Stimulated activated CD8-positive, alpha-beta memory T cell treated with anti-CD3 and anti-CD28 coated beads, Interleukin-4, amount 100 ng/mL, for 1 hour (primary cell): Measurements from ENCODE around the gene KIAA0753.
A peak's percentile ranks its signal among the peaks of the same experiment; 100 is the strongest.
"Not testable (repeated sequence)": the region's sequence is repeated elsewhere in the genome, so short reads cannot be mapped to it uniquely, and the experiment has no call there.

ENCODE experiments used
- DNase-seq, 2 donors: peaks; one replicate each; pipeline ENCODE4 v3.0.0-alpha.2; 2020; ENCODE audit warnings: low read depth in 2 of 2, low spot score in 1 of 2

The KIAA0753 gene

DNA sequence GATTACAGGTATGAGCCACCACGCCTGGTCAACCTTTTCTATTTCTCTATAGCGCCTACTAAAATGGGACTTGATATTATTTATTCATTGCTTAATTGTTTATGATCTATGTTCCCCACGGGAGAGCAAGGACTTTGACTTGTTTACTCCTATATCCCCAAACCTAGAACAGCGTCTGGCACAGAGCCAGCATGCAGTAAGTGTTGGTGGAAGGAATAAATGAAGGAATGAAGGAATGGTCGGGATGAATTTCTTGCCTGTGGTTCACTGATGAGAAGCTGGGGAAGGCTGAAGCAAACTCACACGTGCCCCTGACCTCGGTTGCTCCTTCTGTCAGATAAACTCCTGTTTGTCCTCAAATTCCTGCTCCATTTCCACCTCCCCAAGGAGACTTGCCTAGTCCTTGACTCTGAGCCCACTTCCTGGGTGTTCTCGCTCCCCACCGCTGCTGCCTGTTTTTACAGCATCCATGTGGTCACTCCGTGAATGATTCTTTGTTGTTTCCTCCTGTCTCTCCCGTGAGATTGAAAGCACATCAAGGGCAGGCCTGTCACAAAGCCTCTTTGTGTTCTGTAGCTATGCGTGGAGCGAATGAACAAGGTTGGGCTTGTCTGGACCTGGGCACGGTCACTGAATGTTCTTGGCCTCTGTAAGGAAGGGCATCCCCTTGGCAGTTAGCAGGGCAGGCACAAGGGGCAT is 28.4 kb upstream of the KIAA0753 start:
- no peak for DNase-seq

DNA sequence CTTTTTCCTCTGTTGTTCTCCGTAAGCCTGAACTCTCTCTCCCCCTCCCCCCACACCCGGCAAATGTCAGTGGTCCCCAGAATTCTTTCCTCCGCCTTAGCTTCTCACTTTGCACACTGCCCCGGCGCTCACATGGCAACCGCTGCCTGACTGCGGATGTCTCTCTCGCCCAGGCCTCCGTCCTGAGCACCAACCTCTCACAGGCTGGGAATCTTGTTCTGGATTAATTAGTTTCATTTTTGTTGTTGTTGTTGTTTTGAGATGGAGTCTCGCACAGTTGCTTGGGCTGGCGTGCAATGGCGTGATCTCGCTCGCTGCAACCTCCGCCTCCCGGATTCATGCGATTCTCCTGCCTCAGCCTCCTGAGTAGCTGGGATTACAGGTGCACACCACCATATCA is 27.7 kb upstream of the KIAA0753 start:
- DNase-seq = no peak

DNA sequence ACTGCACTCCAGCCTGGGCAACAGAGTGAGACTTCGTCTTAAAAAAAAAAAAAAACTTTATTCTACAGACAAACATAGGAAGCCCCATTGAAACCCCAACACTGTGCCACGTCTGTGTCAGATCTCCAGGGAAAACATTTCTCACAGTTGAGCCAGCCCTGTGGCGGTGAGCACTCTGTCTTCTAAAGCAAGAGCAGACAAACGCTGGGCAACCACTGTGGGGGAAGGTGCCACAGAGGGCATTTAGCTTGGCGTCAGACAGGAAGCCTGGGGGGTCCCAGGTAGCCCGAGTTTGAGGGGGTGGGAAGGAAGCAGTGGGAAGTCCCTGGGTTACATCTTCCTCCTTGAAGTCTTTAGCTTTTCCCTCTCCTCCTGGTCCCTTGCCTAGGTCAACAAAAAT is 27.0 kb upstream of the KIAA0753 start:
- DNase-seq = no peak

DNA sequence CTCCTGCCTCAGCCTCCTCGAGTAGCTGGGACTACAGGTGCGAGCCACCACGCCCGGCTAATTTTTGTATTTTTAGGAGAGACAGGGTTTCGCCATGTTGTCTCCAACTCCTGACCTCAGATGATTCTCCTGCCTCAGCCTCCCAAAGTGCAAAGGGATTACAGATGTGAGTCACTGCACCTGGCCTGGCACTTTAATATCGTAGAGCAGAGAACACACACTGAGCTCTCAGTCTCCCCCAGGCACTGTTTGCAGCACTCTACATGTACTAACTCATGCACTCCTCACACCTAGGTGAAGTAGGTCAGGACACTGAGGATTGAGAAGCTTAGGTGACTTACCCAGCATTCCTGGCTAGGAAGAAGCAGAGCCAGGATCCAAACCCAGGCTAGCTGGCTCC is 26.0 kb upstream of the KIAA0753 start:
- DNase-seq = no peak

DNA sequence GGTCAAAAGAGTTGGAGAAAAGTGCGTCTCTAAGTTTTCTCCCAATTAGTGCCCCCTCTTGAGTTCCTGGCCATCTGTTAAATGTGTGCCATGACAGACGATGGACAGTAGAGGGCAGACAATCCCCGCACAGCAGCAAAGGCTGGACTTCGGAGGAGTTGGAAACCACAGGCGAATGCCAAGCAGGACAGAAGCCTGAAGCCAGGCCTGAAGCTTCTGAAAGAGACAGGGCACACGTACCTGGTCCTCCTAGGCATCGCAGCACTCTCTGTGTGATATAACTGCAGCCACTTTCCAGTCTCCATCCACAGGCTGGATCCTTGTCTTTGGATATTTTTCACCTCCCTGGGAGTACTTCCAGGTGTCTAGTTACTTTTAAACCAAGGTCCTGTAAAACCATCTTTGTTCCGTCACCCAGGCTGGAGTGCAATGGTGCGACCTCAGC is 25.6 kb upstream of the KIAA0753 start:
- no peak for DNase-seq

DNA sequence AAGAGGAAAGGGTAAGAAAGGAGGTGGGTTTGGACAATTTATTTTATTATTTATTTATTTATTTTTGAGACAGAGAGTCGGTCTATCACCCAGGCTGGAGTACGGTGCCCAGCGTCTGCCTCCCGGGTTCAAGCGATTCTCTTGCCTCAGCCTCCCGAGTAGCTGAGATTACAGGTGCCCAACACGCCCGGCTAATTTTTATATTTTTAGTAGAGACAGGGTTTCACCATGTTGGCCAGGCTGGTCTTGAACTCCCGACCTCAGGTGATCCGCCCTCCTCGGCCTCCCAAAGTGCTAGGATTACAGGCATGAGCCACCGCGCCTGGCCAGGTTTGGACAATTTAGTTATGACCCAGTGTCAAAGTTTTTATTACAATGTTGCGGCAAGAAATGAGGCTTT is 22.7 kb upstream of the KIAA0753 start:
- not testable (repeated sequence) for DNase-seq

DNA sequence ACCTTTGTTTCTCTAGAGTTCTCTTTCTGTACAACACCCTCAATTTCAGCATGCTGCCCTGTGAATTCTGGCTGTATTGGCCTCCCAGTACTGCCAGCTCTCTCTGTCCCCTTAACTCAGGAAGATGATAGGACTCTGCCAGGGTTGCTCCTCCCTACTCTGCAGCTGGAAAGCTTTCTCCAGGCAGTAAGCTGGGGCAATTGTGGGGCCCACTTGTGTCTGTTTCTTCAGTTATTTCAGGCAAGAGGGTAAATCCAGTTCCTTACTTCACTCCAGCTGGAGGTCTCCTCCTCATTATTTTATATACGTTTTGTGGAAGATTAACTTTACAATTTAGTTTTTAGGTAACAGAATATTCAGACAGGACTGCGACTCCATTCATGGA is 20.9 kb upstream of the KIAA0753 start:
- no peak for DNase-seq

DNA sequence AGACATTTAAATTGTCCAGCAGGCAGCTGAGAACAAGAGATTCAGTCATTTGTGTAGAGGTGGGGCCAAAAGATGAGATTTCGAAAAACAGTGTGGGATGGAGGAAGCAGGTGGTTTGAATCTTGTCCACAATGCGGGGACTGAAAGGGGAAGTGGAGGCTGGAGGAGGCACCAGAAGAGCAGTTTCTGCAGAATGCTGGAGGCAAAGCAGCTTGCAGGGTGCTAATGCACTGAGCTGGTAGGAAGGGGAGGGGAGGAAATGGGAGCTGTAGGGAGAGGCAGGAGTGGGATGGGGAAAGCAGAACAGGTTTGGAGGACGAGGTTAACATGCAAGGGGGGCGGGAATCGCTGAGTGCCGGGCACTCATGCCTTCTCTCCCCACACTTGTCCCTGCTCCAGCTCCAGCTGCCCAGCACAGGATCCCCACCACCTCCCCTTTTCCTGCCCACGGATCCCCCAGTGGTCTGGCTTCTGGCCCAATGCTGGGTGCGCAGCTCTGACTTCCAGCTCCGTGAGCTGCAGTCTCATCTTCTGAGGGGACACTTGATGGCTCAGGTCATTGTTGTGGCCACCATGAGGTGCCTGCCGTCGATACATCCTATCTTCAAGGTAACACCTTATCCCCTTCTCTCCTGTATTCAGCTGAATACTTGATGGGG is 20.4 kb upstream of the KIAA0753 start:
- DNase-seq = no peak

DNA sequence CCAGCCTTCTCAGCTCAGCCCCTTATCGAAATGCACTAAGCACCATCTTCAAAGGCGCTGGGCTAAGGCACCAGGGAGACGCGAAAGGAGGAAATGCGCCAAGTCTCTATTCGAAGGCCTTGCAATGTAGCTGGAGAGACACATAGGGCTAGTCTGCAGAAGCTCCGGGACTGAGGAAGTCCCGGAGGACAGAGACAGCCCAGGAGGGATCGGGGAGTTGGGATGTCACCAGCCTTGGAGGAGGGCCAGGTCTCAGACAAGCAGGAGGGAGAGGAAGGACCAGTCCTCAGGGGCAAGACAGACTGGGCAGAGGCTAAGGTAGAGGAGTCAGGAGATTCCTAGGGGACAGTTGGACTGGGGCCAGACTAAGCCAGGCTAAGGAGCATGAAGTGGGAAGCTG is 19.6 kb upstream of the KIAA0753 start:
- DNase-seq = no peak

DNA sequence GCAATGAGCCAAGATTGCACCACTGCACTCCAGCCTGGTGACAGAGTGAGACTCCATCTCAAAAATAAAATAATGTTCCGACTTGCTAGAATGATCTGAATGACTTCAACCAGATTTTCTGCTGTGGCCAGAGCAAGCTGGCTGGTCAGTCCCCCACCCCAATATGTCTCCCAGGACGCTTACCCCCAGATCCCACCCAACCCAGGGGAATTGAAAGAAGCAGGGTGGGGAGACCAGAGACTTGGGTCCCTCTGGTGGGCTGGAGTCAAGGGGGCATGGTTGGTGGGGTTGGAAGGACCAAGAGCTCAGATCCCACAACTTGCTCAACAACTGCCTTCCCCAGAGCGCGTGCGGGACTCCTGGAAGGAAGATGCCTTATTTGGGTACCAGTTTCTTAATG is 17.9 kb upstream of the KIAA0753 start:
- not testable (repeated sequence) for DNase-seq

DNA sequence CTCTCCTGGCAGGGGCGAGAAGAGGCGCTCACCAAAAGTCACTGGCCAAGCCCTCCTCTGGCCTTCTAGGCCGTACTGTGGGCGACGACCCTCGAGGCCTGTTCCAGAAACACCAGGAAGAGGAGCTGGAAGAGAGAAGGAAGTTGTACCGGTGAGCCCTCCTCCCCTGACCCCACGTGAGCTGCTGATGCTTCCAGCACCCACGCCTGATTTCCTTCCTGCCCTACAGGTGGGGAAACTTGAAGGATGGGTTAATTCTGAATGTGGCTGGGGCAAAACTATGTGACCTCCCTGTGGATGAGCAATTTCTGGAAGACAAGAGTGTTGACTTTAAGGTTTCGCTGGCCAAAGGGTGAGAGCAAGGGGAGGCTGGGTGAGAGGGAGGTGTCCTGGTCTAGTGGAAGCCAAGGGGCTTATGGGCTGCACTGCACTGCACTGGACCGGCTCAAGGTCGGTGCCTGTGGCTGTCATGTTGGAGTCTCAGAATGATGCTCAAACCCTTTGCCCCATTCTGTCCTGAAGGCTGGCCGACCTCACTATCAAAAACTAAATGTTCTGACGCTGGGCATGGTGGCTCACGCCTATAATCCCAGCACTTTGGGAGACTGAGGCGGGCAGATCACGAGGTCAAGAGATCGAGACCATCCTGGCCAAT is 17.2 kb upstream of the KIAA0753 start:
- DNase-seq = no peak

DNA sequence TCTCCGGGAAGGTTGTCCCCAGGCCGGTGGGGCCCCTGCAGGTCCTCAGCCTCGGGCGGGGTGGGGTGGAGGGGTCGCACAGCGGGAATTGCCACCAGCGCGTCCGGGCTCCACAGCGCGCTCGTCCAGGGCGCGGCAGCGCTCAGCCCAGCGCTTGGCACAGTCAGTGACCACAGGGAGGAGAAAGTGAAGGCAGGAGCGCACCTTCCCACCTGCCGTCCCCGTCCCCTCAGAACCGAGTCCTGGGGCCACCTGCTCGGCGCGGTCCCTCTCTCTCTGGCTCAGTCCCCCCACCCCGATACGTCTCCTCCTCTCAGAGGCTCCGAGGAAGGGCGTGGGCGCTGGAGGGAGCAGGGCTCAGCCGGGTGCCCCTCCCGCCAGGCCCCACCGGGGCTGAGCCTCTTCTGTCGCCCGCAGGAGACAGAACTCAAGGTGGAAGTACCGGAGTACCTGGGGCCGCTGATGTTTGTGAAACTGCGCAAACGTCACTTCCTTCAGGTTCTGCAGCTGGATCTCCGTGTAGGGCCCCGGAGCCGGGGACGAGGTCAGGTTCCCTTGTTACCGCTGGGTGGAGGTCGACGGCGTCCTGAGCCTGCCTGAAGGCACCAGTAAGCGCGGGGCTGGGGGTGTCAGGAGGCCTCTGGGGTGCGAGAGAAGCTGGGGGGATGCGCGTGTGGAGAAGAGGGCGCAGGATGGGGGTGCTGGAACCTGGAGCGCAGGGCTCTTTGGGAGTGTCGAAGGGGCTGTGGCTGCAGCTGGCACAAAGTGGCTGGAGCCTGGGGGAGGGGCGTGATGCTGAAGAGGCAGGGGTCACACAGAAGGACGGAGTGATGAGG is 16.5 kb upstream of the KIAA0753 start:
- peak in 1 of 2 donors; percentile 35 for DNase-seq

DNA sequence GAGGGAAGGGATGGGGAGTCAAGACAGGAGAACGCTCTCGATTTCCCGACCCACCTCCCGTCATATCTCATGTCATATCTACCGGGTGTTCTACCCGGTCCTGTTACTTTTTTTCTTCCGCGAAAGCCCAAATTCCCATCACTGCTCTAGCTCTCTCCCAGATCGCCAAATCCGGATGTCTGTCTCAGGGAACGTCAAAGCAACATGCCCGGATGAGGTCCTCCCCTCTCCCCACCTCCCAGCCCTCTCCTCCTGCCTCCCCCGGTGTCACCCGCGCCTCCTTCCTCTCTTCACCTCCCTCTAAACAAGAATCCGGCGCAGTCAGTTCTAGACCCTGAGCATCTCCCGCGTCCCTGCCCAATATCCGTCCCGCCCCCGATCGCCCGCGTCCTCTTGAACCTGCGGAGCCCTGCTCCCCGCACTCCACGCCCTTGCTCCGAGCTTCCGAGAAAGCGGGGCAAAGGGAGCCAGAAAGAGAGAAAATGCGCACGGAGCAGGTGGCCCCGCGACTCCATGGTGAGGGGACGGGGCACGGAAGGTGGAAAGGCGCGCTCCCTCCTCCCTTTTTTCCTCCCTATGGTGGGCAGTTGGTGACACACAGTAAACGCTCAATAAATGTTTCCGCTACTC is 15.3 kb upstream of the KIAA0753 start:
- DNase-seq = not testable (repeated sequence)

DNA sequence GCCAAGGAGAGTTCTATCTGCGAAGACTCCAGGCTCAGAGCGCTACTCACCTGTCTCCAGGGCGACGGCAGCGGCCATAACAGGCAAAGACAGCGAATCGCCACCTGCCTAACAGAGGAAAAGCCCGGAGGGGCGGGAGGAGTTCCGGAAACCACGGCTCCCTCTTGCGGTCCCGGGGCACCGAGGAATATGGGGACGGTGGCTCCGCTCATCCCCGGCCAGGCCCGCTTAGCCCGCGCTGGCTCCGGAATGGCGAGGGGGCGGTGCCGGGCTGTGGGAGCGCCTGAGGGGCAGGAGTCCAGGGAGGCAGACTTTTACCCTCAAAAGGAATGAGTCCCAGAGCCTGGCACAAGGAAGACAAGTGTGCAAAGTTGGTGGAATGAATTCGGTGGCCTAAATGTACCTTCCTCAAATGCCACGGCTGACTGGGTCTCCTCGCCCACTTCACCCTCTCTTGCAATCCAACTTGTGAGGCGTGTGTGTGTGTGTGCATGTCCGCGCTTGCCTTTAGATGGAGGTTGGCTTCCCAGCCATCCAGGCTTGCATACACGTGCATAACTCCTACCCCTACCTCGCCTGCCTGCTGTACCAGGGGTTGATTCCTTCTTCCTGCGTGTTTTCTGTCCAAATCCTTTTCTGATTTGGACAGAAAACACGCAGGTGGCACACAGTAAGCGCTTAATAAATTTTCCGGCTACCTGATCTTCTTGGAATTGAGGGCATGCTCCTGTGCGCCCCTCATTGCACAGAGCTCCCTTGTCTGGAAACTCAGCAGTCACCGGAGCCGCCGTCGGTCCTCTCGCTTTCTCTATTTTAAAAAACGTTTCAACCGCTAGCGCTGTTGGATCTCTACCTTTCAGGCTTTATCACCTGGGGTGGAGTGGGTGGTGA is 14.6 kb upstream of the KIAA0753 start:
- DNase-seq = no peak

DNA sequence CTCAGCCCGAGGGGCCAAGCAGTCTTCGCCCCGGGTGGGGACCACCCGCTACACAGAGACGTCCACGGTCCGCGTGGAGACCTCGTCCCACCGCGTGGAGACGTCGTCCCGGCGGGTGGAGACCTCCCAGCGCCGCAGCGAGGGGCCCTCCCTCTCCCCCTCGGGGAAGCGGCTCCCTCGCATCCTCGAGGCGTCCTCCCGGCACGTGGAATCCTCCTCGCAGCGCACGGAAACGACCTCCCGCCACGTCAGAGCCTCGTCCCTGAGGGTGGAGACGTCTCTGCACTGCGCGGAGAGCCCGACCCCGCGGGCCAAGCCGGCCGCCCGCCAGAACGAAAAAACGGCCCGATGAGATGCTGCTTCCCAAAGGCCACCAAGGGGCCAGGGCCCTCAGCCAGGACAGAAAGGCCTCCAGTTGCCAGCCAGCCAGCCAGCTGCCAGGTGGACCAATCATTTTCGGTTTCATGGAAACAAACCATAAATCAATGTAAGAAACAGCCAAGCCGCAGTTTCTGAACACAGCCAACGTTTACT is 11.5 kb upstream of the KIAA0753 start:
- no peak for DNase-seq

DNA sequence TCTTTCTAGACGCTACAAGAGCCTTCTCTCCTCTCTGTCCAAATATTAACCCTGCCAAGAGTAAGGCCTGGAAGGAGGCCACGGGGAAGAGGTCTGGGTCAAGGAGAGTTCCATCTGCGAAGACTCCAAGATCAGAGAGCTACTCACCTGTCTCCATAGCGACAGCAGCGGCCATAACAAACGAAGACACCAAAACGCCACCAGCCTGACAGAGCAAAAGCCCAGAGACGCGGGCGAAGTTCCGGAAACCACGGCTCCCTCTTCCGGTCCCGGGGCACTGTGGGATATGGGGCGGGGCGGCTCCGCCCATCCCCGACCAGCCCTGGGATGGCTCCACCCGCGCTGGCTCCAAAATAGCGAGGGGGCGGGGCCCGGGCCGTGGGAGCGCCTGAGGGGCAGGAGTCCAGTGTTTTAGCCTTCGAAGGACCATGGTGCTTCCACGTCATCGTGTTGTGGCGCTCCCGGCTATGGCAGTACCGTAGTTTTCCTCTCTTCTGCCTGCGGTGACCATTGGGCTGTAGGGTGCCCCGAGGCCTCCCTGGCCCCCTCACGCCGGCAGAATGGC is 10.9 kb upstream of the KIAA0753 start, which contains the start of the genes C17orf100 and MED31:
TSS of gene C17orf100 (plus strand) at position 409 of the 565 bp plus-strand sequence. CDS start at position 561, 152 bp downstream.
TSS of gene MED31 (minus strand) at position 252 of the 565 bp plus-strand sequence. CDS start at position 175, 77 bp downstream.
- peak; percentile 79 to 86 for DNase-seq

DNA sequence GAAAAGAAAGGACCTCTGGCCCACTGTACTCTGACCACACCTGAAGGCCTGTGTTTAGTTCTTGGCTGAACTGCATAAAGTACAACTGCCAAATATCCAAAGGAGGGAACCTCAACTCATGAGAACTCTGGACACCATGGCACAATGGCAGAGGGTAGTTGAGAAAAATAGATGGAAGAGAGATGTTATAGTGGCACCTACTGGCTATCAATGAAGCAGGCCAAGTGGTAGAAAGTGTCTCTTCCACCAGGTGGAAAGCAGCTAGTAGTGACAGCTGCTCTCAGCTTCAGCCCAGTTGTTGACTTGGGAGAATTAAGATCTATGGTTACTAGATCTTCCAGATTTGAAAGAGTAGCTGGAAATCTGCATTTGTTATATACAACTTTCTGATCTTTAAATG is 7.7 kb upstream of the KIAA0753 start:
- no peak for DNase-seq

DNA sequence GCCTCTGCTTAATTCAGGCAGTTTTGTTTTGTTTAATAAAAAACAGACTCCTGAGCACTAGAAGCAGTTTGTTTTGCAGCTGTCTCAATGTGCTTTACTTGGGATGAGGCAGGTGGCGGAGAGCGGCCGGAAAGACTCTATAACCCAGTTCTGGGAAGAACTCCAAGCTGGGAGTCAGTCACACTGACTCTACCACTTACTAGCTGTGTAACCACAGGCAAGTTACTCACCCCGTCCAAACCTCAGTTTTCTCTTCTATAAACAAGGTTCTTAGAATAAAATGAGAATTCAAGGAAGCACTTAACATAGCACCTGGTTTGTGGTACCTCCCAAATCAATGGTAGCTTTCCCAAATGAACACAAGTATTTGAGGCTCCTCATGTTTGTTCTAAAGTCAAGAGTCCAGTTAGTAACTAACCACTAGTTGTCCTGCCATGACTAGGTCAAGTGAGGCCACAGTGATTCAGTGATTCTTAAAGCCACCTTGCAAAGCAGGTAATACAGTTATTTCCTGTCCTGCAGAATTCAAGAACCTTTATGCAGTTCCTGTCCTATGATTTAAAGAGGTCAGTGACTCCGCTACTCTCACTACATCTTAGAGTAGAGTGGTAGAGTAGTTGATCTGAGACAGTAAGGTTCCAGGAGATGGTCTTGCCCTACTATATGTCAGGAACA is 3.1 kb upstream of the KIAA0753 start:
- DNase-seq = no peak

DNA sequence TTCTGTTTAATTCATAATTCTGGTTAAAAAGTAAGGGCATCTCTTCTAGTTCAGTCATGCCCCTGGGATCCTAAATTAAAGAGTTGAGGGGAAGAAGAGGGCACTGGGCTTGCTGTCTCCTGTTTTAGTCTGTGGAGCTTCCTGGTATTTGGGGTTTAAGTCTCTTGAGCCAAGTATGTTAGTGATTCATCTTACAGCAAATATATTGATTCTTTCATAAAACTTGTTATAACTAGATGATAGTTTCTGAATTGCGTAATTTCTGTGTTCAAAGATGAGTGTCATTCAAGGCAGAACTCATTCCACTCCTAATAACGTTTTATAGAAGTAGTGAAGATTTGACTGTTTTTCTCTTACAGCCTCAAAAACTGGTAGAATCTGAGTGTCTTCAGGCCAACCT is 2.1 kb upstream of the KIAA0753 start:
- no peak for DNase-seq
